NCI-H146 treated with DMSO at 0.1 percent for 48 hours (cell line): ENCODE measurements around the gene TSKU.

ENCODE experiments used
- DNase-seq: peaks from one replicate; lab custom pipeline; 2025; ENCODE audit not compliant: unreplicated experiment; lab: John Stamatoyannopoulos, UW

TSKU gene

GRCh38 chr11:76844511-76844910, 61.4 kb downstream of the TSKU start:
- DNase-seq, result no peak

- DNase-seq, result no peak
Observed at GRCh38 chr11:76845069-76845468, 61.9 kb downstream of the TSKU start.

DNA sequence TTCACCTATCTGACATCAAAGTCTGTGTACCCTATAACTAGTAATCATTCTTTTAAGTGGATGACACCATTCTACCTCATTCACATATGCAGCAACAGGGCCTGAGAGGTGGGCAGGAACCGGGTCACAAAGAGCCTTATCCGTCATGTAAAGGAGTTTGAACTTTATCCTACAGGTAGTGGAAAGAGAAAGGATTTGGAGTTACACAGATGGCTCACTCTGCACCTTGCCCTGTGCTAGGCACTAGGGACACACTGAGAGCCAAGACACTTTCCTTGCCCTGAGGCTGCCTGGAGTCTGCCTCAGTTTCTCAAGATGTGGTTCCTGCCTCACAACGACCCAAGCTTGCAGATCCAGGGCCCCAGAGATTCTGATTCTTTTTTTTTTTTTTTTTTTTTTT, 63.3 kb downstream of the TSKU start:
- DNase-seq, result no peak
